H1 (cell line): ENCODE results near the gene ZNF273. TPM values are rescaled to one million over a fixed set of nuclear protein-coding genes. Genes with fewer than 3 reads are reported as not detected.

ENCODE experiments used
- CTCF ChIA-PET: fragments of 300-600 bp; sonication (Branson Sonifier 250); formaldehyde crosslinking; loops from one replicate; lab custom pipeline; 2021; ENCODE audit not compliant: partially characterized antibody; lab: Charles Lee
- POLR2A ChIA-PET: fragments of 300-600 bp; sonication (Branson Sonifier 250); formaldehyde crosslinking; loops from one replicate; lab custom pipeline; 2021; ENCODE audit warnings: inconsistent platforms; ENCODE audit not compliant: partially characterized antibody; lab: Charles Lee
- DNase-seq, 2 experiments: peaks; one replicate each; pipeline versions ENCODE4 v3.0.0 to v3.0.0-alpha.2; 2010 to 2022; ENCODE audit warnings: low spot score in 2 of 2, low read depth in 1 of 2, mixed read lengths in 1 of 2
- FAIRE-seq: peaks from 2 replicates; lab custom pipeline; 2011; peaks lifted over from hg19 to GRCh38; lab: Jason Lieb, UNC
- H2AFZ ChIP-seq: 2 replicates; pipeline ENCODE4 v1.8.1; 2012; ENCODE audit warnings: low read length, inconsistent platforms
- H2AK5ac ChIP-seq: 2 replicates; pipeline ENCODE4 v1.6.1; 2013; ENCODE audit warnings: low read depth, low read length
- H2BK120ac ChIP-seq: replicated peaks from 2 replicates; pipeline ENCODE3; 2013; ENCODE audit warnings: low read depth, low read length, inconsistent platforms
- H2BK12ac ChIP-seq: 2 replicates; pipeline ENCODE4 v1.6.1; 2013; ENCODE audit warnings: low read depth, low read length
- H2BK15ac ChIP-seq: 2 replicates; pipeline ENCODE4 v1.6.1; 2013; ENCODE audit warnings: low read length
- H2BK20ac ChIP-seq: 2 replicates; pipeline ENCODE4 v1.6.1; 2013; ENCODE audit warnings: low read length
- H2BK5ac ChIP-seq: 2 replicates; pipeline ENCODE4 v1.6.1; 2013; ENCODE audit warnings: low read depth, low read length
- H3K14ac ChIP-seq: 2 replicates; pipeline ENCODE4 v1.6.1; 2013; ENCODE audit warnings: inconsistent platforms; ENCODE audit not compliant: insufficient read length
- H3K18ac ChIP-seq: 2 replicates; pipeline ENCODE4 v1.6.1; 2013; ENCODE audit warnings: low read length; ENCODE audit errors: extremely low read depth
- H3K23ac ChIP-seq: 2 replicates; pipeline ENCODE4 v1.6.1; 2013; ENCODE audit warnings: inconsistent platforms; ENCODE audit not compliant: insufficient read length
- H3K23me2 ChIP-seq: 2 replicates; pipeline ENCODE4 v1.6.1; 2013; ENCODE audit warnings: low read depth, low read length
- H3K27ac ChIP-seq: 2 replicates; pipeline ENCODE4 v1.6.1; 2011; ENCODE audit warnings: low read depth, low read length, inconsistent platforms
- H3K27me3 ChIP-seq, 4 experiments: replicated peaks in 1 of 4; 1 replicate in 1 of 4; 2 replicates in 3 of 4; pipeline versions ENCODE4 v1.6.1 to v1.8.1; 2011 to 2013; ENCODE audit warnings: low read length in 3 of 4, mild to moderate bottlenecking in 3 of 4, inconsistent platforms in 2 of 4, mixed read lengths in 2 of 4, moderate library complexity in 1 of 4; ENCODE audit not compliant: control insufficient read depth in 3 of 4, insufficient read depth in 3 of 4; ENCODE audit errors: extremely low read depth in 1 of 4
- H3K36me3 ChIP-seq, 4 experiments: 2 replicates each; pipeline versions ENCODE4 v1.6.1 to v1.8.1; 2011 to 2013; ENCODE audit warnings: mild to moderate bottlenecking in 4 of 4, low read length in 3 of 4, moderate library complexity in 2 of 4, control low read depth in 1 of 4, inconsistent platforms in 1 of 4; ENCODE audit not compliant: insufficient read depth in 4 of 4, control insufficient read depth in 2 of 4
- H3K4ac ChIP-seq: replicated peaks from 2 replicates; pipeline ENCODE3; 2013; ENCODE audit warnings: low read length, low read depth, mixed read lengths, inconsistent platforms; ENCODE audit not compliant: insufficient read length
- H3K4me1 ChIP-seq, 4 experiments: replicated peaks in 1 of 4; 1 replicate in 1 of 4; 2 replicates in 3 of 4; pipeline versions ENCODE4 v1.6.1 to v1.8.1; 2011 to 2013; ENCODE audit warnings: low read length in 3 of 4, inconsistent platforms in 2 of 4, mixed read lengths in 1 of 4; ENCODE audit not compliant: insufficient read depth in 4 of 4, control insufficient read depth in 3 of 4
- H3K4me2 ChIP-seq, 2 experiments: 2 replicates each; pipeline versions ENCODE4 v1.6.1 to v1.8.1; 2011 to 2013; ENCODE audit warnings: low read depth in 2 of 2, low read length in 2 of 2, control low read depth in 1 of 2, inconsistent platforms in 1 of 2, mild to moderate bottlenecking in 1 of 2; ENCODE audit not compliant: insufficient read depth in 1 of 2
- H3K4me3 ChIP-seq, 4 experiments: fragments of 200-600, 300-600 bp in 1 of 4; sonication (generic), shearing (Covaris generic), sonication (Bioruptor Twin) in 1 of 4; 2 replicates each; pipeline versions ENCODE4 v1.5.1 to v1.8.1; 2011 to 2016; ENCODE audit warnings: low read length in 4 of 4, low read depth in 3 of 4, control low read depth in 2 of 4, inconsistent platforms in 2 of 4, mild to moderate bottlenecking in 2 of 4, mixed read lengths in 1 of 4, moderate library complexity in 1 of 4; ENCODE audit not compliant: insufficient read depth in 2 of 4; ENCODE audit errors: extremely low read depth in 1 of 4
- H3K56ac ChIP-seq: replicated peaks from 2 replicates; pipeline ENCODE3; 2013; ENCODE audit warnings: low read depth, mild to moderate bottlenecking, mixed read lengths, low read length, inconsistent platforms; ENCODE audit not compliant: insufficient read length
- H3K79me1 ChIP-seq: 2 replicates; pipeline ENCODE4 v1.6.1; 2013; ENCODE audit warnings: low read depth, low read length, control low read depth
- H3K79me2 ChIP-seq, 2 experiments: 2 replicates each; pipeline versions ENCODE4 v1.6.1 to v1.8.1; 2012 to 2013; ENCODE audit warnings: low read length in 2 of 2, mild to moderate bottlenecking in 2 of 2, inconsistent platforms in 1 of 2; ENCODE audit not compliant: insufficient read depth in 2 of 2, control insufficient read depth in 1 of 2
- H3K9ac ChIP-seq, 4 experiments: replicated peaks in 1 of 4; 1 replicate in 1 of 4; 2 replicates in 3 of 4; pipeline versions ENCODE4 v1.6.1 to v1.8.1; 2011 to 2013; ENCODE audit warnings: low read depth in 3 of 4, low read length in 3 of 4, control low read depth in 2 of 4, mild to moderate bottlenecking in 2 of 4, moderate library complexity in 2 of 4, inconsistent platforms in 1 of 4; ENCODE audit errors: extremely low read depth in 1 of 4
- H3K9me3 ChIP-seq, 2 experiments: 2 replicates each; pipeline versions ENCODE4 v1.6.1 to v1.8.1; 2012 to 2013; ENCODE audit warnings: mild to moderate bottlenecking in 2 of 2, moderate library complexity in 2 of 2, control low read depth in 1 of 2, inconsistent platforms in 1 of 2, low read depth in 1 of 2, low read length in 1 of 2, mixed read lengths in 1 of 2; ENCODE audit not compliant: insufficient read depth in 2 of 2
- H4K20me1 ChIP-seq, 2 experiments: replicated peaks in 1 of 2; 2 replicates each; pipeline versions ENCODE3 to v1.8.1; 2011 to 2013; ENCODE audit warnings: inconsistent platforms in 2 of 2, low read length in 2 of 2, mild to moderate bottlenecking in 1 of 2; ENCODE audit not compliant: insufficient read depth in 2 of 2, control insufficient read depth in 1 of 2
- H4K5ac ChIP-seq: 2 replicates; pipeline ENCODE4 v1.6.1; 2013; ENCODE audit warnings: low read length, low read depth, mixed read lengths, inconsistent platforms; ENCODE audit not compliant: insufficient read length
- H4K8ac ChIP-seq: 2 replicates; pipeline ENCODE4 v1.8.0; 2013; ENCODE audit warnings: mild to moderate bottlenecking, moderate library complexity, low read length, inconsistent platforms; ENCODE audit not compliant: insufficient read depth; ENCODE audit errors: extremely low read depth
- H4K91ac ChIP-seq: replicated peaks from 2 replicates; pipeline ENCODE3; 2013; ENCODE audit warnings: low read length, mixed read lengths, inconsistent platforms; ENCODE audit not compliant: insufficient read length
- CREB1 ChIP-seq: IDR thresholded peaks from 2 replicates; pipeline ENCODE4 v1.6.1; 2012; ENCODE audit warnings: inconsistent platforms
- FOSL1 ChIP-seq: IDR thresholded peaks from 2 replicates; pipeline ENCODE4 v1.6.1; 2011; ENCODE audit warnings: mild to moderate bottlenecking, low read depth, low read length, moderate library complexity; ENCODE audit not compliant: insufficient read depth
- MAX ChIP-seq: IDR thresholded peaks from 2 replicates; pipeline ENCODE4 v1.6.1; 2012; ENCODE audit warnings: inconsistent platforms
- RAD21 ChIP-seq, 2 experiments: IDR thresholded peaks in 1 of 2; conservative IDR thresholded peaks in 1 of 2; 2 replicates each; pipeline ENCODE4 v1.6.1; 2011; ENCODE audit warnings: low read depth in 2 of 2, low read length in 2 of 2, improper control_type of control experiment in 1 of 2, inconsistent platforms in 1 of 2, mild to moderate bottlenecking in 1 of 2, moderate library complexity in 1 of 2
- SIN3A ChIP-seq, 2 experiments: IDR thresholded peaks in 1 of 2; conservative IDR thresholded peaks in 1 of 2; 2 replicates each; pipeline ENCODE4 v1.6.1; 2011 to 2012; ENCODE audit warnings: low read length in 2 of 2, improper control_type of control experiment in 1 of 2, low read depth in 1 of 2, mild to moderate bottlenecking in 1 of 2
- YY1 ChIP-seq: IDR thresholded peaks from 2 replicates; pipeline ENCODE4 v1.6.1; 2011; ENCODE audit warnings: low read depth, mild to moderate bottlenecking, low read length
- WGBS, 2 experiments: shearing (Covaris generic) in 1 of 2; methylation state at CpG; one replicate each; pipeline versions ENCODE4 v1.1.6 to v1.1.7; 2013 to 2015; ENCODE audit warnings: low lambda C conversion rate in 2 of 2, mixed read lengths in 2 of 2, inconsistent platforms in 1 of 2, low coverage in 1 of 2, missing lambda C conversion rate in 1 of 2; ENCODE audit not compliant: insufficient replicate concordance in 2 of 2, insufficient coverage in 1 of 2, insufficient read length in 1 of 2; ENCODE audit errors: extremely low coverage in 1 of 2, missing lambda C conversion rate in 1 of 2; 5-methylcytosine and 5-hydroxymethylcytosine counted together
- polyA plus RNA-seq, 7 experiments: library from polyadenylated mRNA; depleted of rRNA in 3 of 7; stranded (reverse) in 5 of 7; unstranded in 2 of 7; fragments of >200 nt in 5 of 7; fragments of 200-250 nt in 2 of 7; gene quantifications; 1 replicate in 5 of 7; 2 replicates in 1 of 7; 4 replicates in 1 of 7; pipeline versions ENCODE4 v1.2.1 to v1.2.3, GENCODE V29; 2011 to 2013; ENCODE audit warnings: missing spikeins in 2 of 7, mixed read lengths in 2 of 7
- total RNA-seq: library from RNA; stranded (reverse); fragmentation: NEBNext Ultra II Directional; extraction: Animal tissue kit (Norgen Biotek cat#: 25700); gene quantifications from 2 replicates; pipeline ENCODE4 v1.2.1, GENCODE V29; 2021

ZNF273 gene
- total and polyA plus RNA-seq, 2 of the 8 experiments (the other 6 are each of a cell fraction or from before 2014, with no cell fraction given): 6.2 to 23.2 TPM

DNA sequence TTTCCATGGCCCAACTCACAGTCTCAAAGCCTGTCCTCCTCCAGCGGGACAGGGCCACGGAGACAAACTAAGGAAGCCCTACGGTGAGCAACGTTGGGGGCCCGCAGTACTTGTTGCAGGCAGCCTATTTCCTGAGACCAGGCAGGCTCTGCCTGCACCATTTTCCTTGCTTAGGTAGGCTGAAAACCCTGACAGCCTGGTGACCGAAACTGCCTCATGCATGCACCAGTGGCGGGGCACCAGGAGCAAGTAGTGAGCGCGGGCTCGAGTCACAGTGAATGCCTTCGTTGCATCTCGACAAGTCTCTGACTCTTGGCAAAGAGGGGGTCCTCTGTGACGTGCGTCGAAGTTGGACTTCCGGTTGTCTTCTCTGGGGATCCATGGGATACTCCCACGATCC, 23.3 kb upstream of the ZNF273 start:
- Histone ChIP-seq H3K4me3 (no peak overlapping the region), H3K79me1 (no peaks in the 10 kb centered on the region), H4K8ac (no peak overlapping the region), H2BK5ac (no peak overlapping the region), H2BK120ac (no peak overlapping the region), H3K4ac (no peak overlapping the region), H2AK5ac (no peak overlapping the region), H3K9me3 (peaks cover 0 to 33% of the 10 kb centered on the region in 2 experiments; a peak in 1 of 4 replicates), H3K23me2 (peaks cover 3% of the 10 kb centered on the region; the same call in 1 of the 2 replicates), H3K27me3 (peaks cover 0 to 7% (median 6%) of the 10 kb centered on the region in 4 experiments; a peak in 5 of 7 replicates), H2BK12ac (no peak overlapping the region), H3K4me2 (no peak overlapping the region), H3K23ac (no peak overlapping the region), H3K4me1 (no peaks in the 10 kb centered on the region; a peak in 2 of 7 replicates), H3K9ac (no peak overlapping the region), H4K20me1 (no peaks in the 10 kb centered on the region), H4K91ac (no peak overlapping the region), H3K56ac (no peak overlapping the region), H3K27ac (no peak overlapping the region), H3K36me3 (no peaks in the 10 kb centered on the region), H2BK20ac (no peak overlapping the region), H2BK15ac (no peak overlapping the region), H4K5ac (no peak overlapping the region), H3K18ac (no peak overlapping the region), H3K79me2 (no peaks in the 10 kb centered on the region), H3K14ac (no peak overlapping the region), H2AFZ (no peak overlapping the region)
- TF ChIP-seq CREB1: no peak
- TF ChIP-seq FOSL1: no peak
- TF ChIP-seq SIN3A (conservative IDR thresholded peaks at IDR 0.05 in 1 of 2, IDR thresholded peaks at IDR 0.05 in 1 of 2; ENCODE audit: low read depth in 1 of 2, low read length in 2 of 2): no peak
- no peak for TF ChIP-seq MAX
- TF ChIP-seq YY1: no peak
- TF ChIP-seq RAD21 (IDR thresholded peaks at IDR 0.05 in 1 of 2, conservative IDR thresholded peaks at IDR 0.05 in 1 of 2; ENCODE audit: low read depth in 2 of 2, low read length in 2 of 2): no peak
- 86% methylated on average over 14 of the region's 17 CpGs; no CpG with 5 or more reads in 1 of the 2 experiments for WGBS, 2 experiments
- CTCF ChIA-PET: no interaction called here
- no peak for DNase-seq
- POLR2A ChIA-PET: no interaction called here
- no peak for FAIRE-seq
